H9 (cell line): ENCODE measurements around the gene SYCE3. TPM values are rescaled to one million over a fixed set of nuclear protein-coding genes. Genes with fewer than 3 reads are reported as not detected.

Experiments used
- DNase-seq: peaks from one replicate; pipeline ENCODE4 v3.0.0-alpha.2; 2017
- H2AFZ ChIP-seq: one replicate; pipeline ENCODE4 v1.6.1; 2013; ENCODE audit warnings: mild to moderate bottlenecking, low read length, control low read depth, moderate library complexity
- H2AK5ac ChIP-seq: 2 replicates; pipeline ENCODE4 v1.6.1; 2013; ENCODE audit warnings: low read length, control low read depth, mixed read lengths; ENCODE audit not compliant: insufficient read length
- H2BK120ac ChIP-seq: one replicate; pipeline ENCODE4 v1.6.1; 2013; ENCODE audit warnings: low read depth, mild to moderate bottlenecking, low read length, control low read depth, inconsistent platforms; ENCODE audit not compliant: poor library complexity, severe bottlenecking
- H2BK12ac ChIP-seq: 2 replicates; pipeline ENCODE4 v1.6.1; 2013; ENCODE audit warnings: low read length, control low read depth, mixed read lengths, low read depth; ENCODE audit not compliant: insufficient read length
- H2BK15ac ChIP-seq: 2 replicates; pipeline ENCODE4 v1.6.1; 2013; ENCODE audit warnings: low read depth, low read length, control low read depth
- H2BK20ac ChIP-seq: one replicate; pipeline ENCODE4 v1.6.1; 2013; ENCODE audit warnings: low read depth, mild to moderate bottlenecking, low read length, control low read depth, inconsistent platforms; ENCODE audit not compliant: poor library complexity, severe bottlenecking
- H2BK5ac ChIP-seq: 2 replicates; pipeline ENCODE4 v1.6.1; 2013; ENCODE audit warnings: low read length, control low read depth, mixed read lengths; ENCODE audit not compliant: insufficient read length
- H3K14ac ChIP-seq: 2 replicates; pipeline ENCODE4 v1.6.1; 2013; ENCODE audit warnings: low read length, control low read depth; ENCODE audit not compliant: insufficient read depth
- H3K18ac ChIP-seq: 2 replicates; pipeline ENCODE4 v1.6.1; 2013; ENCODE audit warnings: low read depth, mild to moderate bottlenecking, mixed read lengths, low read length, control low read depth; ENCODE audit not compliant: insufficient read length
- H3K23ac ChIP-seq: 2 replicates; pipeline ENCODE4 v1.6.1; 2013; ENCODE audit warnings: low read length, control low read depth, mixed read lengths, low read depth; ENCODE audit not compliant: insufficient read length
- H3K23me2 ChIP-seq: 2 replicates; pipeline ENCODE4 v1.6.1; 2013; ENCODE audit warnings: low read depth, mild to moderate bottlenecking, mixed read lengths, low read length, control low read depth; ENCODE audit not compliant: insufficient read length, poor library complexity, severe bottlenecking
- H3K27ac ChIP-seq: 2 replicates; pipeline ENCODE4 v1.5.1; 2013; ENCODE audit warnings: low read length, control low read depth, mixed read lengths, low read depth; ENCODE audit not compliant: insufficient read length
- H3K27me3 ChIP-seq: 2 replicates; pipeline ENCODE4 v1.6.1; 2013; ENCODE audit warnings: low read length, control low read depth, inconsistent platforms; ENCODE audit not compliant: insufficient read depth
- H3K4ac ChIP-seq: 2 replicates; pipeline ENCODE4 v1.6.1; 2013; ENCODE audit warnings: low read depth, mild to moderate bottlenecking, control low read depth, inconsistent platforms, low read length, moderate library complexity
- H3K4me1 ChIP-seq: 2 replicates; pipeline ENCODE4 v1.6.1; 2013; ENCODE audit warnings: low read length, control low read depth, inconsistent platforms; ENCODE audit not compliant: insufficient read depth
- H3K4me2 ChIP-seq: 2 replicates; pipeline ENCODE4 v1.6.1; 2013; ENCODE audit warnings: low read length, control low read depth, mixed read lengths; ENCODE audit not compliant: insufficient read length, insufficient read depth
- H3K56ac ChIP-seq: 2 replicates; pipeline ENCODE4 v1.6.1; 2013; ENCODE audit warnings: low read depth, mild to moderate bottlenecking, mixed read lengths, low read length, control low read depth; ENCODE audit not compliant: insufficient read length
- H3K79me1 ChIP-seq: 2 replicates; pipeline ENCODE4 v1.6.1; 2013; ENCODE audit warnings: low read depth, mild to moderate bottlenecking, moderate library complexity, low read length, control low read depth, inconsistent platforms; ENCODE audit not compliant: insufficient read depth, poor library complexity, severe bottlenecking
- H3K79me2 ChIP-seq: 2 replicates; pipeline ENCODE4 v1.6.1; 2013; ENCODE audit warnings: low read length, control low read depth, inconsistent platforms; ENCODE audit not compliant: insufficient read depth
- H3K9ac ChIP-seq: 2 replicates; pipeline ENCODE4 v1.6.1; 2013; ENCODE audit warnings: low read length, control low read depth, mixed read lengths; ENCODE audit not compliant: insufficient read length; ENCODE audit errors: extremely low read depth
- H3K9me3 ChIP-seq: one replicate; pipeline ENCODE4 v1.6.1; 2013; ENCODE audit warnings: low read depth, low read length, inconsistent platforms; ENCODE audit not compliant: control insufficient read depth
- H3T11ph ChIP-seq: one replicate; pipeline ENCODE4 v1.6.1; 2013; ENCODE audit warnings: mild to moderate bottlenecking, low read length, control low read depth, inconsistent platforms
- H4K20me1 ChIP-seq: one replicate; pipeline ENCODE4 v1.6.1; 2013; ENCODE audit not compliant: control insufficient read depth, insufficient read length, insufficient read depth
- H4K5ac ChIP-seq: 2 replicates; pipeline ENCODE4 v1.6.1; 2013; ENCODE audit warnings: low read depth, mild to moderate bottlenecking, mixed read lengths, low read length, control low read depth; ENCODE audit not compliant: insufficient read length
- H4K8ac ChIP-seq: replicated peaks from 2 replicates; pipeline ENCODE4 v1.6.1; 2013; ENCODE audit warnings: low read length, control low read depth, mixed read lengths, low read depth; ENCODE audit not compliant: insufficient read length
- H4K91ac ChIP-seq: 2 replicates; pipeline ENCODE4 v1.6.1; 2013; ENCODE audit warnings: low read depth, mild to moderate bottlenecking, moderate library complexity, mixed read lengths, low read length, control low read depth; ENCODE audit not compliant: insufficient read length
- H3K27ac Mint-ChIP-seq, 3 experiments: 2 replicates in 2 of 3; 3 replicates in 1 of 3; pipeline ENCODE4 v1.8.0; 2020 to 2021; ENCODE audit warnings: mixed read lengths in 3 of 3, mild to moderate bottlenecking in 1 of 3, moderate library complexity in 1 of 3
- H3K27me3 Mint-ChIP-seq: 2 replicates; pipeline ENCODE4 v1.8.0; 2021; ENCODE audit warnings: low read depth, mild to moderate bottlenecking, moderate library complexity, mixed read lengths
- H3K36me3 Mint-ChIP-seq, 3 experiments: 2 replicates in 2 of 3; 3 replicates in 1 of 3; pipeline ENCODE4 v1.8.0; 2020 to 2021; ENCODE audit warnings: low read depth in 3 of 3, mixed read lengths in 3 of 3; ENCODE audit not compliant: insufficient read depth in 1 of 3
- H3K4me1 Mint-ChIP-seq, 2 experiments: 2 replicates each; pipeline ENCODE4 v1.8.0; 2020; ENCODE audit warnings: mixed read lengths in 2 of 2
- H3K4me3 Mint-ChIP-seq, 2 experiments: 2 replicates in 1 of 2; 3 replicates in 1 of 2; pipeline ENCODE4 v1.8.0; 2020 to 2021; ENCODE audit warnings: mild to moderate bottlenecking in 2 of 2, mixed read lengths in 2 of 2, moderate library complexity in 1 of 2
- H3K9me3 Mint-ChIP-seq, 2 experiments: 2 replicates in 1 of 2; 3 replicates in 1 of 2; pipeline ENCODE4 v1.8.0; 2020; ENCODE audit warnings: mild to moderate bottlenecking in 2 of 2, mixed read lengths in 2 of 2, moderate library complexity in 1 of 2
- WGBS: extraction: QIAGEN DNeasy Blood & Tissue Kit; methylation state at CpG from one replicate; pipeline ENCODE4 v1.1.7; 2013; ENCODE audit warnings: missing lambda C conversion rate, low lambda C conversion rate, mixed read lengths; ENCODE audit not compliant: insufficient read length; ENCODE audit errors: extremely low coverage; 5-methylcytosine and 5-hydroxymethylcytosine counted together
- total RNA-seq: library from RNA; stranded (reverse); gene quantifications from 2 replicates; pipeline ENCODE4 v1.2.1, GENCODE V29; 2021
- TF ChIP-seq, protein P1 (sequence below): fragments of 200-600 bp; sonication (generic); conservative IDR thresholded peaks from 3 replicates; pipeline ENCODE4 v1.8.0; 2021; ENCODE audit warnings: antibody characterized with exemption, mild to moderate bottlenecking

The SYCE3 gene
- total RNA-seq, 1 experiment from 2014 or later = 0.85 TPM

DNA sequence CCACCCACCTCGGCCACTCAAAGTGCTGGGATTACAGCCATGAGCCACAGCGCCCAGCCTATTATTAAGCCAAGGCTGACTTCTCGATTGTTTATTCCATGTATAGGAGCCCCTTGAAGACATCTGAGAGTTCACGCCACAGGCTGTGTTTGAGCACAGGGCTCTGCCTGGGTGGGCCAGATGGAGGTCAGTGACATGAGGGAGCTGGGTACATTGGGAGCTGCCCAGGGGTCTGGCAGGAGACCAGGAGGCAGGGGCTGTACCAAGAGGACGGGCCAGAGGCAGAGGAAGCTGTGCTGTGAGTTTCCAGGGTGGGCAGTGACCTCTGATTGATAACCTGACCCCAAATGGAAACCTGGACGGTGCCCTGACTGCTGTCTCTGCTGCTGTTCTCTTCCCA lies 60.6 kb downstream of the SYCE3 start:
- H3K27me3 Mint-ChIP-seq = peaks cover 8% of the 10 kb centered on the region
- no peak overlapping the region for H3K27ac Mint-ChIP-seq

More for the DNA sequence above, 60.6 kb downstream of the SYCE3 start:
- Histone ChIP-seq H3K18ac (no peak overlapping the region), H2BK12ac (no peak overlapping the region), H2AK5ac (no peak overlapping the region), H3K23me2 (peaks cover 4% of the 10 kb centered on the region), H2BK120ac (no peak overlapping the region), H2BK15ac (no peak overlapping the region), H2AFZ (no peak overlapping the region), H3K4me2 (no peak overlapping the region), H3T11ph (no peak overlapping the region), H3K14ac (no peak overlapping the region), H3K23ac (no peak overlapping the region), H3K79me2 (no peaks in the 10 kb centered on the region), H3K4me1 (no peaks in the 10 kb centered on the region), H3K56ac (no peak overlapping the region), H4K20me1 (no peaks in the 10 kb centered on the region), H2BK5ac (no peak overlapping the region), H4K5ac (no peak overlapping the region), H4K8ac (no peak overlapping the region), H3K79me1 (no peaks in the 10 kb centered on the region), H3K4ac (no peak overlapping the region), H3K27me3 (no peaks in the 10 kb centered on the region), H4K91ac (no peak overlapping the region), H3K27ac (no peak overlapping the region), H3K9me3 (no peaks in the 10 kb centered on the region), H3K9ac (no peak overlapping the region), H2BK20ac (no peak overlapping the region)
- H3K4me1 Mint-ChIP-seq = peaks cover 5 to 8% of the 10 kb centered on the region in 2 experiments
- no peak overlapping the region; a peak in 1 of 5 replicates for H3K4me3 Mint-ChIP-seq
- H3K36me3 Mint-ChIP-seq = peaks cover 0 to 3% (median 0%) of the 10 kb centered on the region in 3 experiments; a peak in 2 of 7 replicates
- H3K9me3 Mint-ChIP-seq = no peaks in the 10 kb centered on the region
- peak; percentile 15 for DNase-seq
- TF ChIP-seq, protein P1, sequence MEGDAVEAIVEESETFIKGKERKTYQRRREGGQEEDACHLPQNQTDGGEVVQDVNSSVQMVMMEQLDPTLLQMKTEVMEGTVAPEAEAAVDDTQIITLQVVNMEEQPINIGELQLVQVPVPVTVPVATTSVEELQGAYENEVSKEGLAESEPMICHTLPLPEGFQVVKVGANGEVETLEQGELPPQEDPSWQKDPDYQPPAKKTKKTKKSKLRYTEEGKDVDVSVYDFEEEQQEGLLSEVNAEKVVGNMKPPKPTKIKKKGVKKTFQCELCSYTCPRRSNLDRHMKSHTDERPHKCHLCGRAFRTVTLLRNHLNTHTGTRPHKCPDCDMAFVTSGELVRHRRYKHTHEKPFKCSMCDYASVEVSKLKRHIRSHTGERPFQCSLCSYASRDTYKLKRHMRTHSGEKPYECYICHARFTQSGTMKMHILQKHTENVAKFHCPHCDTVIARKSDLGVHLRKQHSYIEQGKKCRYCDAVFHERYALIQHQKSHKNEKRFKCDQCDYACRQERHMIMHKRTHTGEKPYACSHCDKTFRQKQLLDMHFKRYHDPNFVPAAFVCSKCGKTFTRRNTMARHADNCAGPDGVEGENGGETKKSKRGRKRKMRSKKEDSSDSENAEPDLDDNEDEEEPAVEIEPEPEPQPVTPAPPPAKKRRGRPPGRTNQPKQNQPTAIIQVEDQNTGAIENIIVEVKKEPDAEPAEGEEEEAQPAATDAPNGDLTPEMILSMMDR = no peak
- WGBS = no CpG with 5 or more reads among the region's 6 CpGs

Other genes with a start within 250 kb of the SYCE3 start
- 1.0 and 1.5 TPM in 2 replicates for gene DENND6B, start 235.9 kb downstream of the SYCE3 start, total RNA-seq
- gene PPP6R2, start 219.6 kb downstream of the SYCE3 start, total RNA-seq = 41.2 and 42.6 TPM in 2 replicates
- 69.8 and 72.0 TPM in 2 replicates for gene SBF1, start 87.9 kb downstream of the SYCE3 start, total RNA-seq
- 11.4 and 11.9 TPM in 2 replicates for gene ADM2, start 81.4 kb downstream of the SYCE3 start, total RNA-seq
- gene MIOX, start 76.1 kb downstream of the SYCE3 start, total RNA-seq = 1.4 and 1.5 TPM in 2 replicates
- 43.6 and 46.0 TPM in 2 replicates for gene LMF2, start 55.2 kb downstream of the SYCE3 start, total RNA-seq
- gene NCAPH2, start 54.7 kb downstream of the SYCE3 start, total RNA-seq = 76.2 and 78.1 TPM in 2 replicates
- gene SCO2, start 37.3 kb downstream of the SYCE3 start, total RNA-seq = 3.3 and 3.4 TPM in 2 replicates
- gene TYMP, start 32.9 kb downstream of the SYCE3 start, total RNA-seq = 0.61 and 1.0 TPM in 2 replicates
- not detected in 2 replicates for gene KLHDC7B, start 17.0 kb downstream of the SYCE3 start, total RNA-seq
- gene CPT1B, start 15.5 kb upstream of the SYCE3 start, total RNA-seq = 65.7 and 68.3 TPM in 2 replicates
- gene CHKB, start 19.9 kb upstream of the SYCE3 start, total RNA-seq = 64.1 and 64.9 TPM in 2 replicates
- gene MAPK8IP2, start 37.9 kb upstream of the SYCE3 start, total RNA-seq = 5.7 and 5.9 TPM in 2 replicates
- gene ARSA, start 65.2 kb upstream of the SYCE3 start, total RNA-seq = 10.3 and 11.0 TPM in 2 replicates
- gene SHANK3, start 109.9 kb upstream of the SYCE3 start, total RNA-seq = 8.4 and 8.7 TPM in 2 replicates
- gene ACR, start 175.3 kb upstream of the SYCE3 start, total RNA-seq = 0.35 TPM in 1 of 2 replicates, not detected in the other
- 18.1 and 19.0 TPM in 2 replicates for gene RABL2B, start 220.7 kb upstream of the SYCE3 start, total RNA-seq